ENCODE measurements around the gene ARHGAP19.

GRCh38 chr10:97235353-97235752, 57.1 kb downstream of the ARHGAP19 start:
- TF ChIP-seq POLR2AphosphoS5 (IDR thresholded peaks at IDR 0.05) (no peak), EZH2 (IDR thresholded peaks at IDR 0.05; ENCODE audit: borderline replicate concordance, insufficient read depth, low read length, poor library complexity, severe bottlenecking) (no peak), EP300 (conservative IDR thresholded peaks at IDR 0.05; ENCODE audit: poor library complexity, severe bottlenecking) (no peak), CTCF (IDR thresholded peaks at IDR 0.05; ENCODE audit: poor library complexity, severe bottlenecking) (no peak), SMC3 (conservative IDR thresholded peaks at IDR 0.05; ENCODE audit: poor library complexity) (no peak), RAD21 (conservative IDR thresholded peaks at IDR 0.05) (no peak), TAF1 (IDR thresholded peaks at IDR 0.05; ENCODE audit: low read depth) (no peak)

Data from neural cell (in vitro differentiated cells).